Activated CD4-positive, alpha-beta T cell treated with anti-CD3 and anti-CD28 coated beads, Interleukin-2, amount 10 ng/mL, durations not matched to agents 24 days and 14 days (primary cell): ENCODE results near the gene PDS5B. TPM values are rescaled to one million over a fixed set of nuclear protein-coding genes. Genes with fewer than 3 reads are reported as not detected.
A peak's percentile ranks its signal among the peaks of the same experiment; 100 is the strongest.

ENCODE experiments used
- DNase-seq: peaks from one replicate; pipeline ENCODE4 v3.0.0; 2022
- H3K27ac Mint-ChIP-seq: one replicate; pipeline ENCODE4 v1.8.0; 2022; ENCODE audit warnings: mild to moderate bottlenecking, mixed read lengths
- H3K27me3 Mint-ChIP-seq: one replicate; pipeline ENCODE4 v1.8.0; 2022; ENCODE audit warnings: mixed read lengths
- H3K36me3 Mint-ChIP-seq: one replicate; pipeline ENCODE4 v1.8.0; 2022; ENCODE audit warnings: low read depth, mild to moderate bottlenecking, mixed read lengths
- H3K4me1 Mint-ChIP-seq: one replicate; pipeline ENCODE4 v1.8.0; 2021; ENCODE audit warnings: mixed read lengths
- H3K4me3 Mint-ChIP-seq: one replicate; pipeline ENCODE4 v1.8.0; 2022; ENCODE audit warnings: mild to moderate bottlenecking, moderate library complexity, mixed read lengths
- H3K9me3 Mint-ChIP-seq: one replicate; pipeline ENCODE4 v1.8.0; 2021; ENCODE audit warnings: mixed read lengths
- intact Hi-C: fragments of 100-400 bp; cut with micrococcal nuclease; formaldehyde crosslinking; loops from one replicate; pipeline ENCODE4 v1.15.1; 2023
- total RNA-seq: library from RNA; stranded (reverse); gene quantifications from 2 replicates; pipeline ENCODE4 v1.2.3, GENCODE V29; 2022

Gene PDS5B
- total RNA-seq, 1 donor from 2014 or later: 70.2 TPM

GRCh38 chr13:32609428-32609827, 23.2 kb downstream of the PDS5B start:
- DNase-seq: no peak
- intact Hi-C loops: no loop called here
- Mint-ChIP-seq H3K4me1 (peaks cover 12% of the 10 kb centered on the region), H3K27ac (no peak overlapping the region), H3K9me3 (peaks cover 27% of the 10 kb centered on the region), H3K4me3 (no peak overlapping the region), H3K27me3 (no peaks in the 10 kb centered on the region), H3K36me3 (peaks cover 34% of the 10 kb centered on the region)

GRCh38 chr13:32610538-32610937, 24.3 kb downstream of the PDS5B start:
- H3K27ac Mint-ChIP-seq: no peak overlapping the region
- peaks cover 12% of the 10 kb centered on the region for H3K4me1 Mint-ChIP-seq
- H3K27me3 Mint-ChIP-seq: no peaks in the 10 kb centered on the region
- no peak for DNase-seq
- no peak overlapping the region for H3K4me3 Mint-ChIP-seq
- peaks cover 21% of the 10 kb centered on the region for H3K9me3 Mint-ChIP-seq
- intact Hi-C loops: no loop called here
- peaks cover 28% of the 10 kb centered on the region for H3K36me3 Mint-ChIP-seq

- H3K4me3 Mint-ChIP-seq: no peak overlapping the region
- peaks cover 26% of the 10 kb centered on the region for H3K36me3 Mint-ChIP-seq
- H3K4me1 Mint-ChIP-seq: peaks cover 12% of the 10 kb centered on the region
- DNase-seq: no peak
- intact Hi-C loops: no loop called here
- H3K9me3 Mint-ChIP-seq: peaks cover 17% of the 10 kb centered on the region
- no peak overlapping the region for H3K27ac Mint-ChIP-seq
- H3K27me3 Mint-ChIP-seq: no peaks in the 10 kb centered on the region
Measured at GRCh38 chr13:32610977-32611376, 24.7 kb downstream of the PDS5B start.

- no peak overlapping the region for H3K4me3 Mint-ChIP-seq
- intact Hi-C loops: no loop called here
- H3K36me3 Mint-ChIP-seq: peaks cover 40% of the 10 kb centered on the region
- no peak for DNase-seq
- peaks cover 24% of the 10 kb centered on the region for H3K9me3 Mint-ChIP-seq
- peaks cover 9% of the 10 kb centered on the region for H3K4me1 Mint-ChIP-seq
- no peaks in the 10 kb centered on the region for H3K27me3 Mint-ChIP-seq
- no peak overlapping the region for H3K27ac Mint-ChIP-seq
Measured at GRCh38 chr13:32616883-32617511, 30.7 kb downstream of the PDS5B start.

GRCh38 chr13:32622827-32623226, 36.6 kb downstream of the PDS5B start:
- H3K4me1 Mint-ChIP-seq: peaks cover 15% of the 10 kb centered on the region
- DNase-seq: no peak
- H3K27me3 Mint-ChIP-seq: no peaks in the 10 kb centered on the region
- H3K27ac Mint-ChIP-seq: peak overlapping the region; percentile 59
- H3K9me3 Mint-ChIP-seq: peaks cover 17% of the 10 kb centered on the region
- H3K36me3 Mint-ChIP-seq: peaks cover 33% of the 10 kb centered on the region
- intact Hi-C loops: no loop called here
- no peak overlapping the region for H3K4me3 Mint-ChIP-seq

- Mint-ChIP-seq H3K9me3 (peaks cover 13% of the 10 kb centered on the region), H3K36me3 (peaks cover 24% of the 10 kb centered on the region), H3K4me3 (no peak overlapping the region), H3K27ac (no peak overlapping the region), H3K4me1 (peaks cover 15% of the 10 kb centered on the region), H3K27me3 (no peaks in the 10 kb centered on the region)
- intact Hi-C loops: no loop called here
- DNase-seq: no peak
Measured at GRCh38 chr13:32624441-32624840, 38.2 kb downstream of the PDS5B start.

- H3K36me3 Mint-ChIP-seq: peaks cover 18% of the 10 kb centered on the region
- intact Hi-C loops: no loop called here
- H3K4me1 Mint-ChIP-seq: peaks cover 28% of the 10 kb centered on the region
- no peak overlapping the region for H3K27ac Mint-ChIP-seq
- H3K4me3 Mint-ChIP-seq: no peak overlapping the region
- H3K27me3 Mint-ChIP-seq: no peaks in the 10 kb centered on the region
- peaks cover 7% of the 10 kb centered on the region for H3K9me3 Mint-ChIP-seq
- no peak for DNase-seq
Measured at GRCh38 chr13:32627793-32628192, 41.5 kb downstream of the PDS5B start.

- Mint-ChIP-seq H3K9me3 (peaks cover 3% of the 10 kb centered on the region), H3K27ac (no peak overlapping the region), H3K4me3 (no peak overlapping the region), H3K4me1 (peaks cover 30% of the 10 kb centered on the region), H3K27me3 (no peaks in the 10 kb centered on the region), H3K36me3 (peaks cover 13% of the 10 kb centered on the region)
- no peak for DNase-seq
- intact Hi-C loops: no loop called here
Measured at GRCh38 chr13:32629313-32629712, 43.1 kb downstream of the PDS5B start.

- Mint-ChIP-seq H3K36me3 (peaks cover 13% of the 10 kb centered on the region), H3K9me3 (peaks cover 3% of the 10 kb centered on the region), H3K4me1 (peaks cover 30% of the 10 kb centered on the region), H3K27me3 (no peaks in the 10 kb centered on the region), H3K27ac (no peak overlapping the region), H3K4me3 (no peak overlapping the region)
- no peak for DNase-seq
- intact Hi-C loops: no loop called here
Measured at GRCh38 chr13:32629866-32630265, 43.6 kb downstream of the PDS5B start.

GRCh38 chr13:32632343-32632909, 46.2 kb downstream of the PDS5B start:
- peaks cover 13% of the 10 kb centered on the region for H3K36me3 Mint-ChIP-seq
- intact Hi-C loops: no loop called here
- no peaks in the 10 kb centered on the region for H3K27me3 Mint-ChIP-seq
- peaks cover 3% of the 10 kb centered on the region for H3K9me3 Mint-ChIP-seq
- no peak overlapping the region for H3K27ac Mint-ChIP-seq
- peaks cover 25% of the 10 kb centered on the region for H3K4me1 Mint-ChIP-seq
- DNase-seq: no peak
- H3K4me3 Mint-ChIP-seq: no peak overlapping the region

- H3K4me1 Mint-ChIP-seq: peaks cover 23% of the 10 kb centered on the region
- no peaks in the 10 kb centered on the region for H3K9me3 Mint-ChIP-seq
- H3K4me3 Mint-ChIP-seq: no peak overlapping the region
- no peak overlapping the region for H3K27ac Mint-ChIP-seq
- intact Hi-C loops: no loop called here
- DNase-seq: no peak
- no peaks in the 10 kb centered on the region for H3K27me3 Mint-ChIP-seq
- peaks cover 1% of the 10 kb centered on the region for H3K36me3 Mint-ChIP-seq
Measured at GRCh38 chr13:32636711-32637110, 50.5 kb downstream of the PDS5B start.

GRCh38 chr13:32638739-32639138, 52.5 kb downstream of the PDS5B start:
- H3K27me3 Mint-ChIP-seq: no peaks in the 10 kb centered on the region
- no peak for DNase-seq
- H3K27ac Mint-ChIP-seq: no peak overlapping the region
- no peak overlapping the region for H3K4me3 Mint-ChIP-seq
- H3K9me3 Mint-ChIP-seq: no peaks in the 10 kb centered on the region
- intact Hi-C loops: loop anchor here (1.0 kb wide), 1 partner anchor 52 kb away; the partner anchor contains the start of gene PDS5B
- H3K36me3 Mint-ChIP-seq: no peaks in the 10 kb centered on the region
- H3K4me1 Mint-ChIP-seq: peaks cover 28% of the 10 kb centered on the region

- peak; percentile 82 for DNase-seq
- Mint-ChIP-seq H3K9me3 (no peaks in the 10 kb centered on the region), H3K27me3 (no peaks in the 10 kb centered on the region), H3K27ac (no peak overlapping the region), H3K36me3 (no peaks in the 10 kb centered on the region), H3K4me1 (peaks cover 30% of the 10 kb centered on the region), H3K4me3 (no peak overlapping the region)
- intact Hi-C loops: loop anchor here (1.0 kb wide), 1 partner anchor 53 kb away; the partner anchor contains the start of gene PDS5B
Measured at GRCh38 chr13:32639502-32640105, 53.4 kb downstream of the PDS5B start.

- Mint-ChIP-seq H3K27ac (no peak overlapping the region), H3K4me3 (no peak overlapping the region), H3K4me1 (peaks cover 52% of the 10 kb centered on the region), H3K9me3 (no peaks in the 10 kb centered on the region), H3K36me3 (no peaks in the 10 kb centered on the region), H3K27me3 (no peaks in the 10 kb centered on the region)
- DNase-seq: no peak
- intact Hi-C loops: no loop called here
Measured at GRCh38 chr13:32642316-32642715, 56.1 kb downstream of the PDS5B start.
